ENCODE measurements around the gene GPR61. TPM values are rescaled to one million over a fixed set of nuclear protein-coding genes. Genes with fewer than 3 reads are reported as not detected.

GPR61 gene
- total RNA-seq, 1 donor = under 0.01 TPM

- DNase-seq (ENCODE audit: low read depth) = no peak
- no peak overlapping the region for H3K4me3 ChIP-seq (ENCODE audit: low read depth, low read length)
- TF ChIP-seq CTCF (IDR thresholded peaks at IDR 0.05; ENCODE audit: insufficient read depth, low read length) = no peak
Observed at GRCh38 chr1:109543283-109543987, 3.8 kb downstream of the GPR61 start.

GRCh38 chr1:109543988-109544735 is 4.5 kb downstream of the GPR61 start:
- no peak overlapping the region for H3K4me3 ChIP-seq (ENCODE audit: low read depth, low read length)
- DNase-seq (ENCODE audit: low read depth) = no peak
- TF ChIP-seq CTCF (IDR thresholded peaks at IDR 0.05; ENCODE audit: insufficient read depth, low read length) = no peak

GRCh38 chr1:109546311-109547109 is 6.8 kb downstream of the GPR61 start:
- DNase-seq (ENCODE audit: low read depth) = peak; percentile 92

GRCh38 chr1:109547463-109548320 is 8.0 kb downstream of the GPR61 start:
- peak; percentile 26 for DNase-seq (ENCODE audit: low read depth)
- peak overlapping the region; percentile 94 for H3K4me3 ChIP-seq (ENCODE audit: low read depth, low read length)
- no peak for TF ChIP-seq CTCF (IDR thresholded peaks at IDR 0.05; ENCODE audit: insufficient read depth, low read length)

More at GRCh38 chr1:109546311-109547109, 6.8 kb downstream of the GPR61 start:
- peak overlapping the region; percentile 94 for H3K4me3 ChIP-seq (ENCODE audit: low read depth, low read length)
- peak; percentile 82 for TF ChIP-seq CTCF (IDR thresholded peaks at IDR 0.05; ENCODE audit: insufficient read depth, low read length)

GRCh38 chr1:109548321-109549267 is 8.9 kb downstream of the GPR61 start, which contains the start of gene GNAI3:
Gene GNAI3, plus strand, starts transcription at chr1:109548615. Its CDS starts 106 bp downstream, at chr1:109548721.
- no peak for TF ChIP-seq CTCF (IDR thresholded peaks at IDR 0.05; ENCODE audit: insufficient read depth, low read length)
- peak; percentile 96 for DNase-seq (ENCODE audit: low read depth)
- H3K4me3 ChIP-seq (ENCODE audit: low read depth, low read length) = peak within 1 kb of the TSS; percentile 94

Data from fibroblast of the aortic adventitia (primary cell).